Choroid plexus epithelial cell (primary cell): ENCODE data around the gene MST1.

ENCODE experiments used
- DNase-seq: peaks from one replicate; pipeline ENCODE4 v3.0.0-alpha.2; 2010; ENCODE audit warnings: low read depth
- H3K4me3 ChIP-seq: 2 replicates; pipeline ENCODE4 v1.5.1; 2011; ENCODE audit warnings: low read depth, mild to moderate bottlenecking, control low read depth, low read length, moderate library complexity
- CTCF ChIP-seq: conservative IDR thresholded peaks from 2 replicates; pipeline ENCODE4 v1.5.1; 2011; ENCODE audit warnings: low read depth, mild to moderate bottlenecking, control low read depth, inconsistent platforms, low read length, moderate library complexity

Gene MST1

GRCh38 chr3:49727924-49728361, 38.7 kb upstream of the MST1 start:
- DNase-seq: no peak
- no peak overlapping the region for H3K4me3 ChIP-seq
- no peak for TF ChIP-seq CTCF

GRCh38 chr3:49727154-49727923, 38.1 kb upstream of the MST1 start:
- TF ChIP-seq CTCF: no peak
- H3K4me3 ChIP-seq: no peak overlapping the region
- DNase-seq: no peak

GRCh38 chr3:49725906-49726681, 36.8 kb upstream of the MST1 start:
- no peak for TF ChIP-seq CTCF
- H3K4me3 ChIP-seq: no peak overlapping the region
- no peak for DNase-seq

GRCh38 chr3:49724586-49724985, 35.3 kb upstream of the MST1 start:
- peak overlapping the region; percentile 79 for H3K4me3 ChIP-seq
- TF ChIP-seq CTCF: no peak
- DNase-seq: no peak

- TF ChIP-seq CTCF: no peak
- peak; percentile 98 for DNase-seq
- H3K4me3 ChIP-seq: peak within 1 kb of the TSS; percentile 79
Observed at GRCh38 chr3:49723628-49724551, 34.6 kb upstream of the MST1 start, which contains the start of gene GMPPB. TSS of gene GMPPB (minus strand) at chr3:49723951. CDS start at chr3:49723726, 225 bp downstream.

- H3K4me3 ChIP-seq: peak overlapping the region; percentile 79
- peak; percentile 6 for TF ChIP-seq CTCF
- peak; percentile 56 for DNase-seq
Observed at GRCh38 chr3:49723296-49723627, 34.0 kb upstream of the MST1 start.
